HG03571 (cell line): ENCODE results near the gene IDI2.

Source experiments
- ATAC-seq: cut with Tn5 transposase; IDR thresholded peaks from one replicate; pipeline ENCODE4 v1.9.1; 2021; ENCODE audit not compliant: unreplicated experiment

IDI2 gene

GRCh38 chr10:983971-984655 lies 41.5 kb downstream of the IDI2 start:
- ATAC-seq = no peak

GRCh38 chr10:983401-983800 lies 42.3 kb downstream of the IDI2 start:
- no peak for ATAC-seq

GRCh38 chr10:980468-981093 lies 45.1 kb downstream of the IDI2 start:
- ATAC-seq = no peak

GRCh38 chr10:978826-979421 lies 46.7 kb downstream of the IDI2 start:
- no peak for ATAC-seq

GRCh38 chr10:976316-976715 lies 49.3 kb downstream of the IDI2 start:
- ATAC-seq = no peak

GRCh38 chr10:974785-975074 lies 50.9 kb downstream of the IDI2 start:
- no peak for ATAC-seq

GRCh38 chr10:974038-974784 lies 51.4 kb downstream of the IDI2 start:
- ATAC-seq = no peak

GRCh38 chr10:972763-973162 lies 52.9 kb downstream of the IDI2 start:
- no peak for ATAC-seq

GRCh38 chr10:971613-972012 lies 54.0 kb downstream of the IDI2 start:
- ATAC-seq = no peak

GRCh38 chr10:971150-971542 lies 54.5 kb downstream of the IDI2 start:
- ATAC-seq = no peak

GRCh38 chr10:970311-971149 lies 55.1 kb downstream of the IDI2 start:
- ATAC-seq = no peak

GRCh38 chr10:969473-970150 lies 56.0 kb downstream of the IDI2 start:
- no peak for ATAC-seq
